Endothelial cell (in vitro differentiated cells): ENCODE results near the gene EID1. TPM values are rescaled to one million over a fixed set of nuclear protein-coding genes. Genes with fewer than 3 reads are reported as not detected.

ENCODE experiments used
- DNase-seq: peaks from one replicate; pipeline ENCODE4 v3.0.0; 2021; ENCODE audit warnings: low spot score
- H3K27ac Mint-ChIP-seq: one replicate; pipeline ENCODE4 v1.8.0; 2021; ENCODE audit warnings: mixed read lengths, inconsistent platforms; ENCODE audit not compliant: unreplicated experiment
- H3K27me3 Mint-ChIP-seq: one replicate; pipeline ENCODE4 v1.8.0; 2021; ENCODE audit warnings: mild to moderate bottlenecking, moderate library complexity, mixed read lengths, inconsistent platforms; ENCODE audit not compliant: unreplicated experiment
- H3K36me3 Mint-ChIP-seq: one replicate; pipeline ENCODE4 v1.8.0; 2021; ENCODE audit warnings: mild to moderate bottlenecking, low read depth, mixed read lengths, inconsistent platforms; ENCODE audit not compliant: unreplicated experiment
- H3K4me1 Mint-ChIP-seq: one replicate; pipeline ENCODE4 v1.8.0; 2021; ENCODE audit warnings: mild to moderate bottlenecking, mixed read lengths, inconsistent platforms; ENCODE audit not compliant: unreplicated experiment
- H3K4me3 Mint-ChIP-seq: one replicate; pipeline ENCODE4 v1.8.0; 2021; ENCODE audit warnings: mild to moderate bottlenecking, mixed read lengths, inconsistent platforms; ENCODE audit not compliant: unreplicated experiment
- H3K9me3 Mint-ChIP-seq: one replicate; pipeline ENCODE4 v1.8.0; 2021; ENCODE audit warnings: mixed read lengths, inconsistent platforms; ENCODE audit not compliant: unreplicated experiment
- CTCF ChIP-seq: fragments of 200-600 bp; sonication (generic); IDR thresholded peaks from one replicate; pipeline ENCODE4 v1.5.0; 2021; ENCODE audit warnings: antibody characterized with exemption; ENCODE audit not compliant: unreplicated experiment
- long read RNA-seq: library from polyadenylated mRNA; unstranded; transcript quantifications from one replicate; pipeline ENCODE4 v2.0.0, GENCODE V29; 2020; ENCODE audit not compliant: unreplicated experiment
- total RNA-seq: library from RNA; stranded (reverse); fragmentation: NEBNext Ultra II Directional; extraction: Animal tissue kit (Norgen Biotek cat#: 25700); gene quantifications from one replicate; pipeline ENCODE4 v1.2.1, GENCODE V29; 2021; ENCODE audit not compliant: unreplicated experiment

EID1 gene
- total RNA-seq, result 126 TPM
- long read RNA-seq, transcript EID1-201 (1 exons, 2,298 nt), result major isoform, 239 of 239 reads
- long read RNA-seq, partial matches to known transcripts, result 0 of 239 reads
- long read RNA-seq, other reads (novel, unspliced or antisense), result 0 of 239 reads

- Mint-ChIP-seq H3K27ac (peak within 1 kb of the TSS; percentile 73), H3K4me3 (peak within 1 kb of the TSS; percentile 99), H3K27me3 (peaks cover 1% of the 10 kb centered on the region), H3K4me1 (peaks cover 23% of the 10 kb centered on the region), H3K9me3 (no peaks in the 10 kb centered on the region), H3K36me3 (no peaks in the 10 kb centered on the region)
- DNase-seq, result peak; percentile 91
- TF ChIP-seq CTCF, result no peak
Measured at GRCh38 chr15:48877630-48878595, at the start of gene EID1. Gene EID1 (plus strand): TSS chr15:48878134. CDS start chr15:48878177, 43 bp downstream.

GRCh38 chr15:48828471-48828870 is 49.5 kb upstream of the EID1 start:
- no peak for TF ChIP-seq CTCF

GRCh38 chr15:48828906-48829305 is 49.0 kb upstream of the EID1 start:
- H3K9me3 Mint-ChIP-seq, result no peaks in the 10 kb centered on the region
- peaks cover 7% of the 10 kb centered on the region for H3K4me1 Mint-ChIP-seq
- H3K4me3 Mint-ChIP-seq, result no peak overlapping the region
- DNase-seq, result no peak
- H3K27ac Mint-ChIP-seq, result no peak overlapping the region
- no peaks in the 10 kb centered on the region for H3K27me3 Mint-ChIP-seq
- TF ChIP-seq CTCF, result no peak
- H3K36me3 Mint-ChIP-seq, result peaks cover 8% of the 10 kb centered on the region

More at GRCh38 chr15:48828471-48828870, 49.5 kb upstream of the EID1 start:
- peaks cover 7% of the 10 kb centered on the region for H3K4me1 Mint-ChIP-seq
- peaks cover 7% of the 10 kb centered on the region for H3K36me3 Mint-ChIP-seq
- no peak overlapping the region for H3K4me3 Mint-ChIP-seq
- no peak for DNase-seq
- H3K27me3 Mint-ChIP-seq, result no peaks in the 10 kb centered on the region
- H3K9me3 Mint-ChIP-seq, result no peaks in the 10 kb centered on the region
- no peak overlapping the region for H3K27ac Mint-ChIP-seq

- no peaks in the 10 kb centered on the region for H3K27me3 Mint-ChIP-seq
- no peaks in the 10 kb centered on the region for H3K9me3 Mint-ChIP-seq
- H3K36me3 Mint-ChIP-seq, result peaks cover 14% of the 10 kb centered on the region
- TF ChIP-seq CTCF, result no peak
- H3K4me3 Mint-ChIP-seq, result no peak overlapping the region
- H3K27ac Mint-ChIP-seq, result no peak overlapping the region
- H3K4me1 Mint-ChIP-seq, result peaks cover 7% of the 10 kb centered on the region
- DNase-seq, result no peak
Measured at GRCh38 chr15:48832648-48833047, 45.3 kb upstream of the EID1 start.
